Naive thymus-derived CD8-positive, alpha-beta T cell (primary cell): Measurements from ENCODE around the gene CETN1. TPM values are rescaled to one million over a fixed set of nuclear protein-coding genes. Genes with fewer than 3 reads are reported as not detected.

Source experiments
- ATAC-seq, 2 donors: fragments of 150-1000 bp; cut with Tn5 transposase in 1 of 2; sonication (Bioruptor Pico), chemical (Tn5 transposase) in 1 of 2; 1 replicate in 1 of 2; 2 replicates in 1 of 2; pipeline ENCODE4 v1.10.0; 2021; ENCODE audit warnings: mild to moderate bottlenecking in 2 of 2, moderate library complexity in 2 of 2
- POLR2A ChIA-PET: fragments of 350-600 bp; sonication (Branson Sonifier 250); formaldehyde crosslinking; loops from one replicate; lab custom pipeline; 2021; ENCODE audit warnings: antibody characterized with exemption; lab: Charles Lee
- DNase-seq, 10 donors: peaks; one replicate each; pipeline versions ENCODE4 v3.0.0 to v3.0.0-alpha.2; 2020 to 2022
- H3K27ac Mint-ChIP-seq, 10 donors: one replicate each; pipeline ENCODE4 v1.8.0; 2020 to 2022; ENCODE audit warnings: mild to moderate bottlenecking in 10 of 10, mixed read lengths in 10 of 10, moderate library complexity in 4 of 10, inconsistent platforms in 1 of 10
- H3K27me3 Mint-ChIP-seq, 5 donors: one replicate each; pipeline ENCODE4 v1.8.0; 2021 to 2022; ENCODE audit warnings: mixed read lengths in 5 of 5
- H3K36me3 Mint-ChIP-seq, 3 donors: one replicate each; pipeline ENCODE4 v1.8.0; 2020 to 2022; ENCODE audit warnings: mixed read lengths in 3 of 3, mild to moderate bottlenecking in 2 of 3, inconsistent platforms in 1 of 3
- H3K4me1 Mint-ChIP-seq, 4 donors: one replicate each; pipeline ENCODE4 v1.8.0; 2021 to 2022; ENCODE audit warnings: mixed read lengths in 4 of 4
- H3K4me3 Mint-ChIP-seq, 10 donors: one replicate each; pipeline ENCODE4 v1.8.0; 2020 to 2022; ENCODE audit warnings: mild to moderate bottlenecking in 10 of 10, mixed read lengths in 10 of 10, moderate library complexity in 6 of 10, inconsistent platforms in 1 of 10
- H3K9me3 Mint-ChIP-seq, 9 donors: one replicate each; pipeline ENCODE4 v1.8.0; 2020 to 2022; ENCODE audit warnings: mixed read lengths in 9 of 9, mild to moderate bottlenecking in 3 of 9, inconsistent platforms in 1 of 9, moderate library complexity in 1 of 9
- polyA plus RNA-seq, 3 donors: library from polyadenylated mRNA; unstranded; fragments of 300-500 nt; fragmentation: Illumina TruSeq; gene quantifications; one replicate each; pipeline ENCODE4 v1.2.3, GENCODE V29; 2021
- total RNA-seq, 8 experiments: library from RNA in 2 of 8; stranded (reverse) in 2 of 8; gene quantifications; one replicate each; pipeline ENCODE4 v1.2.3 and lab custom pipeline; 2021 to 2026

CETN1 gene
- total RNA-seq (not detected), polyA plus RNA-seq (not detected), total RNA-seq (lab: John Stamatoyannopoulos, UW) (0 reads per million in 6 experiments)

GRCh38 chr18:580154-580553, at the start of gene CETN1:
TSS of gene CETN1 (plus strand) at chr18:580380. CDS start at chr18:580409, 29 bp downstream.
- Mint-ChIP-seq H3K9me3 (peaks cover 0 to 6% (median 0%) of the 10 kb centered on the region in 9 donors), H3K27ac (peak within 1 kb of the TSS in 1 of 10 donors; percentile 22), H3K4me1 (no peaks in the 10 kb centered on the region), H3K27me3 (peaks cover 7 to 47% (median 11%) of the 10 kb centered on the region in 5 donors), H3K4me3 (no peak within 1 kb of the TSS), H3K36me3 (no peaks in the 10 kb centered on the region)
- DNase-seq (no peak), ATAC-seq (no peak)
- POLR2A ChIA-PET = no interaction called here

GRCh38 chr18:532018-532417, 48.2 kb upstream of the CETN1 start:
- DNase-seq = no peak
- ATAC-seq = no peak
- no peak overlapping the region for H3K4me3 Mint-ChIP-seq
- POLR2A ChIA-PET = no interaction called here
- H3K4me1 Mint-ChIP-seq = no peaks in the 10 kb centered on the region
- peaks cover 0 to 4% (median 0%) of the 10 kb centered on the region in 9 donors for H3K9me3 Mint-ChIP-seq
- H3K27ac Mint-ChIP-seq = no peak overlapping the region
- H3K27me3 Mint-ChIP-seq = peaks cover 0 to 30% (median 9%) of the 10 kb centered on the region in 5 donors
- no peaks in the 10 kb centered on the region for H3K36me3 Mint-ChIP-seq

GRCh38 chr18:532632-533031, 47.5 kb upstream of the CETN1 start:
- peaks cover 0 to 30% (median 9%) of the 10 kb centered on the region in 5 donors for H3K27me3 Mint-ChIP-seq
- H3K36me3 Mint-ChIP-seq = no peaks in the 10 kb centered on the region
- H3K9me3 Mint-ChIP-seq = peaks cover 0 to 4% (median 0%) of the 10 kb centered on the region in 9 donors
- H3K4me3 Mint-ChIP-seq = no peak overlapping the region
- ATAC-seq = no peak
- POLR2A ChIA-PET = no interaction called here
- no peaks in the 10 kb centered on the region for H3K4me1 Mint-ChIP-seq
- DNase-seq = no peak
- no peak overlapping the region for H3K27ac Mint-ChIP-seq

- H3K36me3 Mint-ChIP-seq = no peaks in the 10 kb centered on the region
- DNase-seq (no peak), ATAC-seq (no peak)
- H3K27me3 Mint-ChIP-seq = peaks cover 0 to 30% (median 9%) of the 10 kb centered on the region in 5 donors
- H3K27ac Mint-ChIP-seq = no peak overlapping the region
- POLR2A ChIA-PET = no interaction called here
- H3K4me1 Mint-ChIP-seq = no peaks in the 10 kb centered on the region
- H3K9me3 Mint-ChIP-seq = peaks cover 0 to 4% (median 0%) of the 10 kb centered on the region in 9 donors
- no peak overlapping the region for H3K4me3 Mint-ChIP-seq
Observed at GRCh38 chr18:533995-534601, 46.1 kb upstream of the CETN1 start.

GRCh38 chr18:543447-544078, 36.6 kb upstream of the CETN1 start:
- H3K27ac Mint-ChIP-seq = no peak overlapping the region
- H3K27me3 Mint-ChIP-seq = peaks cover 1 to 12% (median 6%) of the 10 kb centered on the region in 5 donors
- no peaks in the 10 kb centered on the region for H3K4me1 Mint-ChIP-seq
- POLR2A ChIA-PET = no interaction called here
- no peak for ATAC-seq
- DNase-seq = no peak
- no peak overlapping the region for H3K4me3 Mint-ChIP-seq
- no peaks in the 10 kb centered on the region for H3K36me3 Mint-ChIP-seq
- peaks cover 0 to 9% (median 0%) of the 10 kb centered on the region in 9 donors for H3K9me3 Mint-ChIP-seq

- no peaks in the 10 kb centered on the region for H3K4me1 Mint-ChIP-seq
- no peak overlapping the region for H3K27ac Mint-ChIP-seq
- no peak overlapping the region for H3K4me3 Mint-ChIP-seq
- POLR2A ChIA-PET = no interaction called here
- H3K36me3 Mint-ChIP-seq = no peaks in the 10 kb centered on the region
- peaks cover 0 to 4% (median 0%) of the 10 kb centered on the region in 9 donors for H3K9me3 Mint-ChIP-seq
- peaks cover 6 to 20% (median 11%) of the 10 kb centered on the region in 5 donors for H3K27me3 Mint-ChIP-seq
- ATAC-seq (no peak), DNase-seq (no peak)
Observed at GRCh38 chr18:549967-550366, 30.2 kb upstream of the CETN1 start.

- peaks cover 5 to 17% (median 11%) of the 10 kb centered on the region in 5 donors for H3K27me3 Mint-ChIP-seq
- H3K4me1 Mint-ChIP-seq = no peaks in the 10 kb centered on the region
- H3K27ac Mint-ChIP-seq = no peak overlapping the region
- no peaks in the 10 kb centered on the region for H3K36me3 Mint-ChIP-seq
- no peak for DNase-seq
- H3K4me3 Mint-ChIP-seq = no peak overlapping the region
- peaks cover 0 to 4% (median 0%) of the 10 kb centered on the region in 9 donors for H3K9me3 Mint-ChIP-seq
- ATAC-seq = no peak
- POLR2A ChIA-PET = no interaction called here
Observed at GRCh38 chr18:551404-552061, 28.6 kb upstream of the CETN1 start.

- POLR2A ChIA-PET = no interaction called here
- Mint-ChIP-seq H3K4me1 (no peaks in the 10 kb centered on the region), H3K4me3 (no peak overlapping the region), H3K27ac (no peak overlapping the region), H3K9me3 (no peaks in the 10 kb centered on the region), H3K27me3 (peaks cover 0 to 6% (median 2%) of the 10 kb centered on the region in 5 donors), H3K36me3 (no peaks in the 10 kb centered on the region)
- ATAC-seq (no peak), DNase-seq (no peak)
Observed at GRCh38 chr18:555705-556457, 24.3 kb upstream of the CETN1 start.

- Mint-ChIP-seq H3K36me3 (no peaks in the 10 kb centered on the region), H3K27me3 (peaks cover 3 to 23% (median 16%) of the 10 kb centered on the region in 5 donors), H3K9me3 (no peaks in the 10 kb centered on the region), H3K4me3 (no peak overlapping the region), H3K27ac (no peak overlapping the region), H3K4me1 (no peaks in the 10 kb centered on the region)
- ATAC-seq = no peak
- DNase-seq = no peak
- POLR2A ChIA-PET = no interaction called here
Observed at GRCh38 chr18:564708-565561, 15.2 kb upstream of the CETN1 start.

GRCh38 chr18:565562-566061, 14.6 kb upstream of the CETN1 start:
- peaks cover 3 to 23% (median 16%) of the 10 kb centered on the region in 5 donors for H3K27me3 Mint-ChIP-seq
- no peak overlapping the region for H3K4me3 Mint-ChIP-seq
- DNase-seq (no peak), ATAC-seq (no peak)
- H3K9me3 Mint-ChIP-seq = no peaks in the 10 kb centered on the region
- POLR2A ChIA-PET = no interaction called here
- no peaks in the 10 kb centered on the region for H3K36me3 Mint-ChIP-seq
- H3K27ac Mint-ChIP-seq = peak overlapping the region in 1 of 10 donors; percentile 35
- no peaks in the 10 kb centered on the region for H3K4me1 Mint-ChIP-seq

GRCh38 chr18:567122-567521, 13.1 kb upstream of the CETN1 start:
- POLR2A ChIA-PET = no interaction called here
- no peak overlapping the region for H3K4me3 Mint-ChIP-seq
- no peaks in the 10 kb centered on the region for H3K9me3 Mint-ChIP-seq
- ATAC-seq (no peak), DNase-seq (no peak)
- H3K27ac Mint-ChIP-seq = no peak overlapping the region
- no peaks in the 10 kb centered on the region for H3K36me3 Mint-ChIP-seq
- H3K27me3 Mint-ChIP-seq = peaks cover 3 to 23% (median 18%) of the 10 kb centered on the region in 5 donors
- H3K4me1 Mint-ChIP-seq = no peaks in the 10 kb centered on the region

- Mint-ChIP-seq H3K4me3 (no peak overlapping the region), H3K27ac (no peak overlapping the region), H3K27me3 (peaks cover 3 to 23% (median 18%) of the 10 kb centered on the region in 5 donors), H3K36me3 (no peaks in the 10 kb centered on the region), H3K9me3 (no peaks in the 10 kb centered on the region), H3K4me1 (no peaks in the 10 kb centered on the region)
- POLR2A ChIA-PET = no interaction called here
- no peak for DNase-seq
- ATAC-seq = no peak
Observed at GRCh38 chr18:568731-569130, 11.4 kb upstream of the CETN1 start.
